NCI-H187 treated with DMSO at 0.1 percent for 48 hours (cell line): ENCODE measurements around the gene MYBPC1.

Source experiments
- DNase-seq: peaks from one replicate; lab custom pipeline; 2025; lab: John Stamatoyannopoulos, UW

MYBPC1 gene

GRCh38 chr12:101604132-101604531 is 9.4 kb downstream of the MYBPC1 start:
- DNase-seq, result no peak

GRCh38 chr12:101607894-101608293 is 13.1 kb downstream of the MYBPC1 start:
- no peak for DNase-seq

- DNase-seq, result no peak
Observed at GRCh38 chr12:101608301-101609133, 13.7 kb downstream of the MYBPC1 start.

- DNase-seq, result no peak
Observed at GRCh38 chr12:101609198-101609597, 14.4 kb downstream of the MYBPC1 start.

DNA sequence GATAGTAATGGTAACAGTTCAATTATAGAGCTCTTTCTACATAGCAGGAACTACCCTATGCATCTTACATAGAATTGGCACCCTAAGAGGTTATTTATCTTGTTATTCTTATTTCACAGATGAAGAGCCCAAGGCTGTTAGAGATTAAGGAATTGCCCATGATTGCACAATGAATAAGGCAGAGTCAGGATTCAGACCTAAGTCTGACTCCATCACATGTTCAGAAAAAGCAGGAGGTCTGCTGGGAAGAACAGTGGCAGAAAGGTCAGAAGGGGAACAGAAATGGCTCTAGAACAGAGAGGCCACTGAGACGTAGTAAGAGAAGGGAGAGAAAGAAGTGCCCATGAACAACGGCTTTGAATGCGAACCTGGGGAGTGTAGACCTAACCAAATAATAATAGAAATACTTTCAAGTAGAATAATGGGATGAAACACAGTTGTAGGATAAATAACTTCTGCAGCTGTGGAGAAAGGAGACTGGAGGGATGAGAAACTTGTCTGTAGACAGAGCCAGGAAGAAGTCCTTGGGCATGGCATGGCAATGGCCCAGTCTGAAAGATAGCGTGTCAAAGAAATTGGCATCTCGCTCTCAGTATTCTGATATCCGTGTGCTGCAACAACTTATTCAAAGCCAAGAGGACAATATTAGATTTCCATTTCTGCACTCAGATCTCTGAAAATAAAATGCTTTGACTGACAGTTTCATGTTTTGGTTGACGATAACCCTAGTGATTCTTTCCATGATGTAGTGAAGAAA is 17.6 kb downstream of the MYBPC1 start:
- no peak for DNase-seq

- DNase-seq, result no peak
Observed at GRCh38 chr12:101616027-101616494, 21.3 kb downstream of the MYBPC1 start.

GRCh38 chr12:101619026-101619786 is 24.4 kb downstream of the MYBPC1 start:
- no peak for DNase-seq

DNA sequence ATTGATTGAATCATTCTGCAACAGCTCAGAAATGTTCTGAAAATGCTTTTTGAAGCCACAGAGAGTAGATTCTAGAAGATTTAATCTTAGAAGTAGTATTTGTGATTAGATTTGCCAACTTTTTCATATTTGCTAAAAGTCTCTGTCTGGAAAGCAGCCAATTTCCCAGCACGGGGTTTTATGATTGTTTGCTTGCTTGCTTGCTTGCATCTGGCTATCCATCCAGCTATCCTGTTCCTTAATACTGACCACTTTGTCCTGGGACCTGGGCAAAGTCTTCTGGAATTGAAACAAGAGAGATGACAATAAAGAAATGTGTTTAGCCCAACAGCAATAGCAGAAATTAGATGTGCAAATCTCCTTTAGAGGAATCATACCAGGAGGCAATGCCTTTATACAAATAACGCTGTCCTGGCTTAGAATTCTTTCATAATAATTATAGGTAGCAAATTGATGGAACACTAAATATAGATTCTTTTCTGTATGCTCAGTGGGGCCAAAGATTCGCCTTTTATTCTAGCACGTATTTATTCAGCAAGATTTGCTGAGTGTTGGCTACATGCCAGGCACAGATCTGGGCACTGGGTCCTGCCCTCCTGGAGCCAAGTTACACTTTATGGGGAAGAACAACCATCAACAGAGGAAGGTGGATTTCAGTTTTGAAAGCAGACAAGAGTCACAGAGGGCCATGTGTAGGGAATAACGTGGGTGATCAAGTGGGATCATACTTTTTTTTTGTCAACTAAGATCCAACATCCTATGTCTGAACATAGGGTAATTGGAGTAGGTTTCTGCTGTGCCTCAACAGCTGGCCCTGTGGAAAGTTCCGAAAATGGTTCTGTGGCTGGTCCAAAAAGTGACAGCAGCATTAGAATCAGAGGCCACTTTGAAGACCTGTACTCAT is 25.3 kb downstream of the MYBPC1 start:
- DNase-seq, result no peak

GRCh38 chr12:101620762-101621133 is 26.0 kb downstream of the MYBPC1 start:
- DNase-seq, result no peak

- DNase-seq, result no peak
Observed at GRCh38 chr12:101628676-101629075, 33.9 kb downstream of the MYBPC1 start.

DNA sequence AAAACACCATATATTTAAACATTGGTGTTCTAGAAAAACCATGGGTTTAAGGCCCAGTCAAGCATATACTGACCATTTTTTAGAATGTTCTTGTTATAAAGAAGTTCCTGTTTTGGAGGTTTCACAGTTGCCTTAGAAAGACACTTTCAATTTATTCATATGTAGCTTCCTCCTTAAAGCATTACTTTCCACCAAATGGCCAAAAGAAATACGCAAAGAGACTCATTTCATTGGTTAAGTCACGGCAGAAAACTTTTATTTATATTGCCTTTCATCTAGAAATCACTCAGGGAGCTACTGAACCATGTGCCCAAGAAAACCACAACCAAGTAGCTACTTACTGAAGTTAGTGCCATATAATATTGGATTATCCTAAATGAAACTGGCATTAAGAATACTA is 40.0 kb downstream of the MYBPC1 start:
- DNase-seq, result no peak

GRCh38 chr12:101637936-101638335 is 43.2 kb downstream of the MYBPC1 start:
- no peak for DNase-seq

DNA sequence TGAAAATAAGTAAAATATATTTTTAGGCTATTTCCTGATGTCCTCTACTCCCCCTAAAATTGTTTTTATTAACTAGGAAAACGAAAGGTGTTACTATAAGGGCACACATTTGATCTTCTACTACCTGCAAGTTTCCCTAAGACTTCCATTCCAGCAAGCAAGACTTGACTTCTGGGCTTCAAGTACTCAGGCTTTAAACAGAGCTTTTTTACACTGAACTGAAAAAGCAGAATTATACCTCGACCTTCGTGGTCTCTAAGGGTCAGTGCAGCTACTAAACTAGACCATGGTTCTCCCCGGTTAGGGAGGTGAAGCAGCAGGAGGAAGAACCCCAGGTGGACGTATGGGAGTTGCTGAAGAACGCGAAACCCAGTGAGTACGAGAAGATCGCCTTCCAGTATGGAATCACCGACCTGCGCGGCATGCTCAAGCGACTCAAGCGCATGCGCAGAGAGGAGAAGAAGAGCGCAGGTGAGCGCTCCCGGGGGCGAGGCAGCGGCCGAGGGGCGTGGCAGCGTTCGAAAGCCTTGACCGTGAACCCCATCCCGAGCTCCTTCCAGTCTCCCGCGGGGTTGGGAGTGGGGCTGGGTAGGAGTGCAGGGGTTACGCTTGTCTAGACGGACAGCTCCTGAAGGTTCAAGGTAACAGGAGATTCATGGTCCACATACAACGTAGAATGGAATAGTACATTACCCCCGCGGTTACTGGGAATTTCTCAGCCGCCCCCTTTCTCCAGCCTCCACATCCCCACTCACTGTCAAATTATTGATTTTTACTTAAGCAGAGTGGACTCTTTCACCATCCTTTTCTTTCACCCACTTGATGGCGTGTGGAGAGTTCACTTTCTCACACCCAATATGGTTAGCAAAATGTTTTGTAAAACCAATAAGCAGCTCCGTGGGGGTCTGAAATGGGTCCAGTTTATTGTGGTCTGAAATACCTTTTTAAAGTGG is 47.6 kb downstream of the MYBPC1 start:
- no peak for DNase-seq

- no peak for DNase-seq
Observed at GRCh38 chr12:101647711-101648110, 52.9 kb downstream of the MYBPC1 start.

DNA sequence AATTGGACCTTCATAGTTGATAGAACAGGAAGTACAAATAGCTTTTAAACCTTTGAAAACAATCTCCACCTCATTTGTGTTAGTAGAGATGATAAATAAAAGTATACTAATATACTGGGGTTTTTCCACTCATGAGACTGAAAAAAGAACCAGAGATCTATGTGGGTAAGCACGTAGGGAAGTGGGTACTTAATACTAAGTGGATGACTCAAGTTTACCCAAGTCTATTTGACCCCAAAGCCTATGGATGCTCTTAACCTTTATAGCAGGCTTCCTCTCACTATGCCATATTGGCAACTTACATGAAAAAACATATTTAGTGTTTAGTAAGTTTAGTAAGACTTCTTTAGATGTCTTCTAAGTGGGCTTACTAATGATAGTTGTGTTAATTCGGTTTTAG is 53.4 kb downstream of the MYBPC1 start:
- no peak for DNase-seq

DNA sequence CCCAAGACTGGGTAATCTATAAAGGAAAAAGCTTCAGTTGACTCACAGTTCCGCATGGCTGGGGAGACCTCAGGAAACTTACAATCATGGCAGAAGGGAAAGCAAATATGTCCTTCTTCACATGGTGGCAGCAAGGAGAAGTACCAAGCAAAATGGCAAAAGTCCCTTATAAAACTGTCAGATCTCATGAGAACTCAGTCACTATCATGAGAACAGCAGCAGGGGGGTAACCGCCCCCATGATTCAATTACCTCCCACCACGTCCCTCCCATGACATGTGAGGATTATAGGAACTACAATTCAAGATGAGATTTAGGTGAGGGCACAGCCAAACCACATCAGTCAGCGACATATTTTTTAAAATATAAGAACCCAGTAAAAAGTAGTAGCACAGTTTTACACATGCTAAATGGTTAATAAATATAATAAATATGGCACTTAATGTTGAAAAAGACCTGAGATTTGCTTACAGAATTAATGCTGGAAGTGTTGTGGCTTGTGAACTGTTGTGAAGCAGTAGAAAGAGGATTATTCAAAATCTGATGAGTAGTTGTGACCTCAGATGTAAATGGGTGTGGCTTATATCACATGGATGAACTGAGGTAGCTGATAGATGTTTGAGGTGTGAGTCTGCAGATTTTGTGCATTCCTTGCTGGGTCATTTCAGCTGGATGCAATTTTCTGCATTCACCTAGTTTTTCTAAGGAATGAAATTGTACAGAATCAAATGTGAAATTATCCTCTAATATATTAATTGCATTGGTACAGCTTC is 55.8 kb downstream of the MYBPC1 start:
- DNase-seq, result no peak

- no peak for DNase-seq
Observed at GRCh38 chr12:101653030-101653429, 58.3 kb downstream of the MYBPC1 start.

DNA sequence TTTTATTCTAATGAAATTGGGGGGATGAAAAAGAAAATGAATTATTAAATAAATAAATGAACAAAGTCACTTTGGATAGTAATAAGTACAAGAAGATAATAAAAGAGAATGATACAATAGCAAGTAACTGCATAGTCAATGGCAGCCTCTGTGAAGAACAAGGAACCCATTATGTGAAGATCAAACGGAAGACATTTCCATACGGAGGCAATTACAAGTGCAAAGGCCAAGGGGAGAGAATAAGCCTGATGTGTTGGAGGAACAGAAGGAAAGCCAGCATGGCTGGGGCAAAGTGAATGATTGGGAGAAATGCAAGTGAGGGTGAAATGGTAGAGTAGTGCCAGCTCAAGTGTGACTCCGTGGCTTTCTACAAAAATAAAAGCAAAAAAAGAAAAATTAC is 58.7 kb downstream of the MYBPC1 start:
- no peak for DNase-seq

GRCh38 chr12:101654442-101654841 is 59.7 kb downstream of the MYBPC1 start:
- DNase-seq, result no peak

DNA sequence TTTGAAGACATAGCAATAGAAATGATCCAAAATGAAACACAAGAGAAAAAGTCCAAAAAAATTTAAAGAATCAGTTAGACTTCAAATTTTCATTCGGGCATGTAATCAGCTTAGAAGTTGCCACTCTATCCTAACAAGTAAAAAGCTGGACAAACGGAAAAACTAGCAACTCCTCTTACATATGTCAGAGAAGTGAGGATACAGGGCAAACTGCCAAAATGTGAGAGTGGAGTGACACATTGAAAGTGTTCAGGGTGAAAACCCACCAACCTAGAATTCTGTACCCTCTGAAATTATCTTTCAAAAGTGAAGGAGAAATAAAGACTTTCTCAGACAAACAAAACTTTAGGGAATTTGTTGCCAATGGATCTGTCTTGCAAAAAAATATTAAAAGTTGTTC is 60.6 kb downstream of the MYBPC1 start:
- no peak for DNase-seq
